Femur (tissue), 1 donor: ENCODE results near the gene FLT3LG.
"Not testable (repeated sequence)": the region's sequence is repeated elsewhere in the genome, so short reads cannot be mapped to it uniquely, and the experiment has no call there.

Source experiments
- DNase-seq: peaks from one replicate; pipeline ENCODE4 v3.0.0-alpha.2; 2017

The FLT3LG gene

DNA sequence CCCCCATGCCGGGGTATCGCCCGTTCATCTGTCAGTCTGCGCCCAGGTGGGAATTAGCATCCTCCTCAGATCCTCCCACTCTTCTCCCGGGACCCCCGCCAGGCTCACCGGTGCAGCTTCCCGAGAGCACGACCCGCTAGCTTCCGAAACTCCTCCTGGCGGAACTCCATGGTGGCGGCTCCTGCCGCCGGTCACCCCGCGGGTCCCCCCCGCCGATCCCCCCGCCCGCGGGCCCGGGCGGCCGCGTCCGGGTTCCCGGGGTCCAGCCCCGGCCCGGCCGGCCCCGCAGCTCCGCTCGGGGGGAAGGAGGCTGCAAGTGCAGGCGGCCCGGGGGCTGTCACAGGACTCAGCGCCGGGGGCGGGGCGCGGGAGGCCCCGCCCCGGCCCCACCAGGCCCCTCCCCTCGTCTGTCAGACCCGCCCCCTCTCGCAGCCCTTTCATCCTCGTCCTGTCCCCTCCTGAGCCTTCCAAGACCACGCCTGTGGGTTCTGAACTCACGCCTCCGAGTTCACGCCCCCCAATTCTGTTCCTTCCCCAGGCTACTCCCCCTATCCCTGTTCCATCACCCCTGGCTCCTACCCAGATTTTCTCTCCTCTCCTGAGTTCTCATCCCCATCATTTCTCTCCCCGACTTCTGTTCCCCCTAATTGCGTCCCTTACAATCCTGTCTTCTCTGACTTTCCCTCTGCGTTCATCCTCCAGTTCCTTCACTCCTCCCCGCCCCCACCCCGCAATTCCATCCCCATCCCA lies 32.6 kb upstream of the FLT3LG start, which contains the start of gene SLC17A7:
TSS of gene SLC17A7 (minus strand) at position 318 of the 750 bp plus-strand sequence. CDS start at position 170, 148 bp downstream.
- DNase-seq = peak; percentile 69

DNA sequence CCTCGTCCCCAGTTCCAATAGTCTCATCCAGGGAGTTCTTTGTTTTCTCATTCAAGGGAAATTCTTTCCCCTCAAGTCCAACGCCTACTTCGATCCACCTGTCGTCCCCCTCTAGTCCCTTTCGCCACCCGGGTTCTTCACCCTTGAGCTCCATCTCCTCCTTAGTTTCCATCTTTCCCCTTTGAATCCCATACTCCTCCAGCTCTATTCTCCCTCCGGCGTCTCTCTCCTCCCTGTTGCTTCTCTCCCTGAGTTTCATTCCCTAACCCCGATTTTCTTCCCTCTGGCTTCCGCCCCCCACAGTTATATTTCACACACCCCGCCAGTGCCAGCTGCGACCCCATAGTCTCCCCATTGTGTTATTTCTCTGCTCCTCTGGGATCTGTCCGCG lies 32.1 kb upstream of the FLT3LG start:
- no peak for DNase-seq

DNA sequence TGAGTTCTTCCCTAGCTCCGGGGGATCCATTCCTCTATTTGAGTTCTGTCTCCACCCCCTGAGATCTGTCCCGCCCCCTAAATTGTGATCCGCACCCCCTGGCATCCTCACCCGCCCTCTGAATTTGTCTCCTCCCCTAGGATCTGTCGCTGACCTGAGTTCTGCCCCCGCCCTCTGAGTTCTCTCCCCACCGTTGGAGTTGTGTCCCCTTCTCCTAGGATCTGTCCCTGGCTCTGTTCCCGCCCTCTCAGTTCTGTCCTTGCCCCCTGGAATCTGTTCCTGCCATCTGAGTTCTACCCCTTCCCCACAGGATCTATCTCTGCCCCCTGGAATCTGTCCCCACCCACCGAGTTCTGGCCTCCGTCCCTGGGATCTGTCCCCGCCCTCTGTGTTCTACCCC lies 31.7 kb upstream of the FLT3LG start:
- peak; percentile 57 for DNase-seq

GRCh38 chr19:49442771-49443365 lies 31.1 kb upstream of the FLT3LG start:
- DNase-seq = peak; percentile 94

GRCh38 chr19:49443366-49444099 lies 30.5 kb upstream of the FLT3LG start:
- DNase-seq = peak; percentile 97

DNA sequence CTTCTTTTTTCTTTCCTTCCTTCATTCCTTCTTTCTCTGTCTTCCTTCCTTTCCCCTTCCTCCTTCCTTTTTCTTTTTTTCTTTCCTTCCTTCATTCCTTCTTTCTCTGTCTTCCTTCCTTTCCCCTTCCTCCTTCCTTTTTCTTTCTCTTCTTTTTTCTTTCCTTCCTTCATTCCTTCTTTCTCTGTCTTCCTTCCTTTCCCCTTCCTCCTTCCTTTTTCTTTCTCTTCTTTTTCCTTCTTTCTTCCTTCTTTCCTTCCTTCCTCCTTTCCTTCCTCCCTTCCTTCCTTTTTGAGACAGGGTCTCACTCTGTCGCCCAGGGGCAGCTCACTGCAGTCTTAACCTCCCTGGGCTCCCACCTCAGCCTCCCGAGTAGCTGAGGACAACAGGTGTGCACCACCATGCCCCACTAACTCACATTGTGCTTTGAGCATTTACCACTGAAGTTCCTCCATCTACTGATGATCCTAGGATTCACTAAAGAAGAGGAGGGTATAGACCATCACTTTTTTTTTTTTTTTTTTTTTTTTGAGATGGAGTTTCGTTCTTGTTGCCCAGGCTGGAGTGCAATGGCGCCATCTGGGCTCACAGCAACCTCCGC lies 29.8 kb upstream of the FLT3LG start:
- not testable (repeated sequence) for DNase-seq

DNA sequence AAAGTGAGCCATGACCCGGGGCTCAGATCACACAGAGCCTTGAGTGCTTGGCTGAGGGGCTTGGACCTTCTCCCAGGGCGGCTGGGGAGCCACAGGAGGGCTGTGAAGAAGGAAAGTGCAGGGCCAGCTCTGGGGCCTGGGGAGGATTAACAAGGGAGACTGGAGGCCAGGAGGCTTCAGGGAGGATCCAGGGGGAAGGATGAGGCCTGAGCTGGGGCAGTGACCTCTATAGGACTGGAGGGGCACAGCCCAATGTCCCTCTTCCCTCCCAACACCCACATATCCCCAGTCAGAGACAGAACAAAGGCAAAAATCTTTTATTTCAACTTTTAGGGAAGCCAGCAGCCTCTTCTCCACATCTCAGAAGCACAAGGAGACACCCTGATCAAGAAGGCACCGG lies 28.0 kb upstream of the FLT3LG start:
- no peak for DNase-seq

- DNase-seq = peak; percentile 64
Measured at GRCh38 chr19:49447485-49448431, 26.3 kb upstream of the FLT3LG start.

- no peak for DNase-seq
Measured at GRCh38 chr19:49448432-49448786, 25.6 kb upstream of the FLT3LG start.

DNA sequence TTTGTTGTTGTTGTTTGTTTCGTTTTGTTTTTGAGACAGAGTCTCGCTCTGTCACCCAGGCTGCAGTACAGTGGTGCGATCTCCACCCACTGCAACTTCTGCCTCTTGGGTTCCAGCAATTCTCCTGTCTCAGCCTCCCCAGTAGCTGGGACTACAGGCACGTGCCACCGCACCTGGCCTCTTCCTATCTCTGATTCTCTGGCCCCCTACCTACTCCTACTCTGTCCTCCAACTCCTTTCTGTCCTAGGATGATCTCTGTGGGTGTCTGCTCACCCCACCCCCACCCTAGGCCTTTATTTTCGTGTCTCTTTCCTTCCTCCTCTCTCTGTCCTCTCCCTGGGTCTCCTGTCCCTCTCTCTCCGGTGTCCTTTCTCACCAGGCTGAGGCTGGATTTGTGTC lies 23.6 kb upstream of the FLT3LG start:
- no peak for DNase-seq

GRCh38 chr19:49451430-49452181 lies 22.4 kb upstream of the FLT3LG start, which contains the start of gene PIH1D1:
PIH1D1 (minus strand) TSS chr19:49451814; CDS start chr19:49451574, 240 bp downstream.
- DNase-seq = peak; percentile 98

DNA sequence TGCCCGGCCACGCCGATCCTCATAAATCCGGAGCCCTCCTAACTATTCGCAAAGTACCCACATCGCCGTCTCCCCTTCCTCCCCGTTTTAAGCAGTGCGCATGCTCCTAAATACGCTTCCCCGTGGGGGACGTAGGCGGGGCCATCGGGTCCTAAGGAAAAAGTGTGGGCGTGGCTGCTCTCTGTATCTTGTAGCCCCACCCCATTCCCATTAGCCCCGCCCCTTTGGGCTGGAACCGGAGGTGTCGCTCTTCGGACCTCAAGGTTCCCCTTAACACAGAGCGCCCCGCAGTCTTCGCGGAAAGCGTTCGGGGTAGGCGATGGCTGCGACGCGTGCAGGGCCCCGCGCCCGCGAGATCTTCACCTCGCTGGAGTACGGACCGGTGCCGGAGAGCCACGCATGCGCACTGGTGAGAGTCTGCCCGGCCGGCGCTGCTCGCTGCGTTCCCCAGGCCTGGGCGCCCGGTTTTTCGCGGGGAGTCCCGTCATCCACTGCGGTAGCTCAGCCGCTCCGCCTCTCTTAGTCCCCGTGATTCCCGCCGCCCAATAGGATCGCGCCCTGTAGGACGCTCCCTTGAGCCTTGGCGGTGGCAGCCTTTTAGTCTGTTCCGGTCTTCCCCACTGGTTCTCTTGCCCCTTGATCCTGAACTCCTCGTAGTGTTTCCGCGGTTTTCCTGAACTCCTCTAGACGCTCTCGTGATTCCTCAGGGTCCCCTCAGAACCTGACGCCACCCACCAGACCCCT lies 20.8 kb upstream of the FLT3LG start, which contains the start of gene ALDH16A1:
TSS of gene ALDH16A1 (plus strand) at position 213 of the 744 bp plus-strand sequence. CDS start at position 320, 107 bp downstream.
- peak; percentile 99 for DNase-seq

DNA sequence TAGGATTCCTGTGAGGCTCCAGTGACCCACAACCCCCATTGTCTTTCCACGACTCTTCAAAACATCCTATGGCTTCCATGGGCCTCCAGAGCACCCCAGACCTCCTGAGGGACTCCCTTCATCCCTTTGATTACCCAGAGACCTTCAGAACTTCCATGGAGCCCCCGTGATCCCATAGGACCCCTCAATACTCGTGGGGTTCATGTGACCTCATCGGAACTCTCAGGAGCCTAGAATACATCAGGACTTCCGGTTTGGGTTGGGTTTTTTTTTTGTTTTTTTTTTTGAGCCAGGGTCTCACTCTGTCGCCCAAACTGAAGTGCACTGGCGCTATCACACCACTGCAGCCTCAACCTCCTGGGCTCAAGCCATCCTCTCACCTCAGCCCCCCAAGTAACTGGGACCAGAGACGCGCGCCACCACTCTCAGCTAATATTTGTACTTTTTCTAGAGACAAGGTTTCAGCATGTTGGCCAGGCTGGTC lies 20.2 kb upstream of the FLT3LG start:
- DNase-seq = no peak

GRCh38 chr19:49455773-49456172 lies 18.2 kb upstream of the FLT3LG start:
- DNase-seq = no peak

DNA sequence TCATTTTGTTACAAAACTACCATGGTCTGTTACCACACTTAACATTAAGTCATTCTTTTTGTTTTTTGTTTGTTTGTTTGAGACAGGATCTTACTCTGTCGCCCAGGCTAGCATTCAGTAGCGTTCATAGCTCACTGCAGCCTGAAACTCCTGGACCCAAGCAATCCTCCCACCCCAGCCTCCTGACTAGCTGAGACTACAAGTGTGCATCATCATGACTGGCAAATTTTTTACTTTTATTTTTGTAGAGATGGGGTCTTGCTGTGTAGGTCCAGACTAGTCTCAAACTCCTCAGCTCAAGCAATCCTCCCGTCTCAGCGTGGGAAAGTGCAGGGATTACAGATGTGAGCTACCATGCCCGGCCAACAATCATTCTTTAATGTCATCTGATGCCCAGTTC lies 17.7 kb upstream of the FLT3LG start:
- DNase-seq = no peak

DNA sequence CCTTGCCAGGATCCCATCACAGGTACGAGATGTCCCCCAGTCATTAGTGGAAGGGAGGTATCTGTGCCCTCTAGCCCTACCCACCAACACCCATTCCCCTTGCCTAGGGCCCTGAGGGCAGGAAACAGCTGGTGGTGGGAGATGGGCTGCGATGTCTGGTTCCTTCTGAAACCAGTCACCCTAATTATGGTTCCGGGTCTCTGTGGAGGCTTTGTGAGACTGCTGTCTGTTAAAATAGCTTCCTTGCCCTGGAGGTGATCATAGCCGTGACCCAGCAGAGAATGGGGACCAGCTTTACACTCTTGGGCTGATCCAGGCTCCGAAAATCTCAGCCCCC lies 15.5 kb upstream of the FLT3LG start:
- no peak for DNase-seq

DNA sequence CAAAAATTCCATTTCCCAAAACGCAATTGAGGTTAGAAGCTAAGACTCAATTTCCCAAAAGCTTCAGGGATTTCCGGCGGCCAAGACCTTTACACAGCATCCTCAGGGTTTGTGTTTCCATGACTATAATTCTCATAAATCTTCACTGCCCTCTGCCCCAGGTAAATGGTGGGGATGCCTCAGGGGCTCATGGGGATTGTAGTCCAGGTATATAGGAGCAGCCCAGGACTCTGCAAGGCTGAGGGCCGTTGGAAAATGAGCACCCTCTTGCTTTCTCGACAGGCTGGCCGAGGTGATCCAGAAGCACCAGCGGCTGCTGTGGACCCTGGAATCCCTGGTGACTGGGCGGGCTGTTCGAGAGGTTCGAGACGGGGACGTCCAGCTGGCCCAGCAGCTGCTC lies 14.6 kb upstream of the FLT3LG start:
- no peak for DNase-seq

DNA sequence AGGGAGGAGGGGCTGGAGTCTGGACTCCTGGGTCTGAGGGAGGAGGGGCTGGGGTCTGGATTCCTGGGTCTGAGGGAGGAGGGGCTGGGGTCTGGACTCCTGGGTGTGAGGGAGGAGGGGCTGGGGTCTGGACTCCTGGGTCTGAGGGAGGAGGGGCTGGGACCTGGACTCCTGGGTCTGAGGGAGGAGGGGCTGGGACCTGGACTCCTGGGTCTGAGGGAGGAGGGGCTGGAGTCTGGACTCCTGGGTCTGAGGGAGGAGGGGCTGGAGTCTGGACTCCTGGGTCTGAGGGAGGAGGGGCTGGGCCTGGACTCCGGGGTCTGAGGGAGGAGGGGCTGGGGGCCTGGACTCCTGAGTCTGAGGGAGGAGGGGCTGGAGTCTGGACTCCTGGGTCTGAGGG lies 12.9 kb upstream of the FLT3LG start:
- not testable (repeated sequence) for DNase-seq

DNA sequence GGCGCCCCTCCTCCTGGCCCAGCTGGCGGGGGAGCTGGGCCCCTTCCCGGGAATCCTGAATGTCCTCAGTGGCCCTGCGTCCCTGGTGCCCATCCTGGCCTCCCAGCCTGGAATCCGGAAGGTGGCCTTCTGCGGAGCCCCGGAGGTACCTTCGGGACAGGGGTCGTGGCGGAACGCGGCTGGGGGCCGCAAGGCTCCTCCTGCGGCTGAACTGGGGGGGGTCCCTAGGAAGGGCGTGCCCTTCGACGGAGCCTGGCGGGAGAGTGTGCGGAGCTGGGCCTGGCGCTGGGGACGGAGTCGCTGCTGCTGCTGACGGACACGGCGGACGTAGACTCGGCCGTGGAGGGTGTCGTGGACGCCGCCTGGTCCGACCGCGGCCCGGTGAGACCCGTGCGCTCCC lies 12.4 kb upstream of the FLT3LG start:
- DNase-seq = no peak

DNA sequence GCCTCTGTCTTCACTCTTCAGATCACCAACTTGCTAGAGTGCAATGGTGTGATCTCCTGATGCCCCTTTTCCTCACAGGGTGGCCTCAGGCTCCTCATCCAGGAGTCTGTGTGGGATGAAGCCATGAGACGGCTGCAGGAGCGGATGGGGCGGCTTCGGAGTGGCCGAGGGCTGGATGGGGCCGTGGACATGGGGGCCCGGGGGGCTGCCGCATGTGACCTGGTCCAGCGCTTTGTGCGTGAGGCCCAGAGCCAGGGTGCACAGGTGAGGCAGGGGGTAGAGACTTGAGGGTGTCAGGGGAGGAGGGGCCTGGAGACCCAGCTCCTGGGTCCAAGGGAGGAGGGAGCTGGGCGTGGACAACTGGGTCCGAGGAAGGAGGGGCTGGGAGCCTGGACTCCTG lies 11.5 kb upstream of the FLT3LG start:
- DNase-seq = no peak
